ENCODE measurements around the gene COL4A1.

COL4A1 gene

GRCh38 chr13:110200276-110200870, 106.6 kb downstream of the COL4A1 start:
- no peak for DNase-seq (ENCODE audit: low read depth in 1 of 2, low spot score in 1 of 2)

- no peak for DNase-seq (ENCODE audit: low read depth in 1 of 2, low spot score in 1 of 2)
Measured at GRCh38 chr13:110199046-110199831, 107.7 kb downstream of the COL4A1 start.

GRCh38 chr13:110197471-110197870, 109.5 kb downstream of the COL4A1 start:
- no peak for DNase-seq (ENCODE audit: low read depth in 1 of 2, low spot score in 1 of 2)

DNA sequence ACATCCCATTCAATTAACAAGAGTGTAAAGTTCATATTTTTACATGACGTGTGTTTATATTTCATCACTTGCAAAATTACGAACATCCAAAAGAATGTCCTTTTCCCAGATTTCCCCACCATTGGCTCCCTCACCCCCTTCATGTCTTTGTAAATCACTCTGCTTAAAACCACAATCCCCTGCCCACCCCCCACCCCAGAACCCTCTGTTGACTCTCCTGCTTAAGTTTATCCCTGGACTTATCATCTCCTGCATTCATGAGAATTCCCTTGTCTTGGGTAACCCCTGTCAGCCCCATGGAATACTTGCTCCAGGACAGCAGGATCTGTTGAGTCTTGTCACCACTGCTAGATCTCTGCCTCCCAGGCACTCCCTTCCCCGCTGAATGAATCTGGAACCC, 109.9 kb downstream of the COL4A1 start:
- no peak for DNase-seq (ENCODE audit: low read depth in 1 of 2, low spot score in 1 of 2)

- no peak for DNase-seq (ENCODE audit: low read depth in 1 of 2, low spot score in 1 of 2)
Measured at GRCh38 chr13:110195547-110196485, 111.1 kb downstream of the COL4A1 start.

- DNase-seq (ENCODE audit: low read depth in 1 of 2, low spot score in 1 of 2): no peak
Measured at GRCh38 chr13:110194451-110194850, 112.5 kb downstream of the COL4A1 start.

DNA sequence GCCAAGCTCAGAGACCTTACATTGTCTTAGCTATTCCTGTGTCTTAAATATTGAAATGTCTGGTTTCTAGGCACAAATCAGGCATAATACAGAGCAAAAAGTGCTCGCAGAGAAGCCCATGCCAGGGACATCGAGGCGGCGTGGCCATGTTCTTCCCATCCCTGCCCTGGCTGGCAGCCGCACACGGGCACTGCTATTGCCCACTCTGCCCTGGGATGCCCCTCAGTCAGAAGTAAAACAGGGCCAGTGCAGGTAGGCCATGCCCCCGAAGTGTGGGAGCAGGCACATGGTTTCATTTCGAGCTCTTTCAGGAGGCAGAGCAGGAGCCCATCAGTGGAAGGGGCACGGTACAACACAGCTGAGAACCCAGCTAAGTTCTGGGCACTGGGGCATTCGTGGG, 113.5 kb downstream of the COL4A1 start:
- no peak for DNase-seq (ENCODE audit: low read depth in 1 of 2, low spot score in 1 of 2)

DNA sequence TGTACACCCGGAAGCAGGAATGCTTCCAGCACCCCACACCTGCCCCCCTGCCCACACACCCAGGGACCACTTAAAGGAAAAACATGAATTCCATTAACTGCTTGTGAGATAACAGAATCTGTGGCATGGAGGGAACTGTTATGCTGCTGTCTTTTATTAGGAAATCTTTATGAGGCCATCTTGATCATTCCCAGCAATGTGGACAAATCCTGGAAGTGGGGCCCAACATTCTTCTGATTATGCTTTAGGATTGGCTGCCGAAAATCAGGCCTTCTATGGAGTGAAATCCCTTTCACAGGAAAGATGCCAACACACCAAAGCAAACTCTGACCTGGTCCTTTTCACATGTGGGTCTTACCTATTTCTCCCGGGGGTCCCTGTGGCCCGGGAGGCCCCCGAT, 114.5 kb downstream of the COL4A1 start:
- DNase-seq (ENCODE audit: low read depth in 1 of 2, low spot score in 1 of 2): no peak

DNA sequence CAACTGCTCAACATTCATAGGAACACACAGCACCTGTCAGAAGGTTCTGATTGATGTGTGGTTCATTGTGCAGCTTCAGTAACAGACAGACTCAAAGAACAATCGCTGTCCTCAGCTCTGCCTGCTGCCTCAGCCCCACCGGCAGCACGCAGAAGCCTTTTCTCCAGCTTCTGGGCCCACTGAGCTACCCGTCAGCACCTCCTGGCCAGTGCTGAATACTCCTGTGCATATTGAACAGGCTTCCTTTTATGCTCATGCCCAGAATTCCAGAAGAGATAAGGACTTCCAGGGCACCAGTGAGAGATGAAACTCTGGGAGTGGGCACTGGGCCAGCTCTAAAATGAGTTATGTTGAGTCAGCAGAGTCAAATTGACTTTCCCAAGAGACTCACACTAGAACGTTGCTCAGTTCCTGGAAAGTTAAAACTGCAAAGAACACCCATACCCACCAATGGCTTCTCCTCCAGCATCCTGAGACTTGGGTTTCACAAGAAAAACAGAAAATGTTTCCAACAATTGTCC, 119.3 kb downstream of the COL4A1 start:
- no peak for DNase-seq (ENCODE audit: low read depth in 1 of 2, low spot score in 1 of 2)

- DNase-seq (ENCODE audit: low read depth in 1 of 2, low spot score in 1 of 2): no peak
Measured at GRCh38 chr13:110186231-110186855, 120.6 kb downstream of the COL4A1 start.

- no peak for DNase-seq (ENCODE audit: low read depth in 1 of 2, low spot score in 1 of 2)
Measured at GRCh38 chr13:110185696-110186095, 121.3 kb downstream of the COL4A1 start.

DNA sequence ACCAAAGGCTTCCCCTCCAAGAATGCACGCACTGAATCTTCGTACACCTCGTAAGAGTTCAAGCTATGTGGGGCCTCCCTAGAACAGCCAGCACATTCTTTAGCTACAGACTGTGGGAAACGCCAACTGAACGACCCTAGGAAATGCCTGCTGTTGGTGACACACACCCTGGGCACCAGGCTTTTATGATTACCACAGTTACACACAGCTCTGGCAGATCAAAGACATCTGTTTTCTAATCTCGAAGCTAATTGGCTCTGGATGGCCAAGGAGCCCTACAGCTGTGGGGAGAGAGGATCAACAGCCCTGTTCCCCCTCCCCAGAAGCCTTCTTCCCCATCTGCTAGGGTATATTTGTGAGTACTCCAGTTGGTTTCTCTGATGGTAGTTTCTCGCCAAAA, 123.0 kb downstream of the COL4A1 start:
- no peak for DNase-seq (ENCODE audit: low read depth in 1 of 2, low spot score in 1 of 2)

GRCh38 chr13:110182461-110182860, 124.5 kb downstream of the COL4A1 start:
- no peak for DNase-seq (ENCODE audit: low read depth in 1 of 2, low spot score in 1 of 2)

GRCh38 chr13:110182003-110182402, 125.0 kb downstream of the COL4A1 start:
- no peak for DNase-seq (ENCODE audit: low read depth in 1 of 2, low spot score in 1 of 2)

DNA sequence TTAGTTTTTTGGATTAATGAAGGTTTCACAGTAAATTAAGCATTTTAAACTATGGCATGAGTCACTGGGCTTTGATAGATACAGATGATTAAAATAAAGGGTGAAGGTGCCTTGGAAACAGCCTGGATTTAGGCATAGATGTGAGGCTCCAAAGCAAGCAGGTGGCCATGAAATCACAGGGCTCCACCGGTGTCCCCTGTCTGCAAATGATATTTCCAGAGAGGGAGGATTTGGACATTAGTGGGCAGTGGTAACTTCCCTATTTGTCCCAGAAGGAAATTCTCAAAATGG, 127.2 kb downstream of the COL4A1 start:
- no peak for DNase-seq (ENCODE audit: low read depth in 1 of 2, low spot score in 1 of 2)

DNA sequence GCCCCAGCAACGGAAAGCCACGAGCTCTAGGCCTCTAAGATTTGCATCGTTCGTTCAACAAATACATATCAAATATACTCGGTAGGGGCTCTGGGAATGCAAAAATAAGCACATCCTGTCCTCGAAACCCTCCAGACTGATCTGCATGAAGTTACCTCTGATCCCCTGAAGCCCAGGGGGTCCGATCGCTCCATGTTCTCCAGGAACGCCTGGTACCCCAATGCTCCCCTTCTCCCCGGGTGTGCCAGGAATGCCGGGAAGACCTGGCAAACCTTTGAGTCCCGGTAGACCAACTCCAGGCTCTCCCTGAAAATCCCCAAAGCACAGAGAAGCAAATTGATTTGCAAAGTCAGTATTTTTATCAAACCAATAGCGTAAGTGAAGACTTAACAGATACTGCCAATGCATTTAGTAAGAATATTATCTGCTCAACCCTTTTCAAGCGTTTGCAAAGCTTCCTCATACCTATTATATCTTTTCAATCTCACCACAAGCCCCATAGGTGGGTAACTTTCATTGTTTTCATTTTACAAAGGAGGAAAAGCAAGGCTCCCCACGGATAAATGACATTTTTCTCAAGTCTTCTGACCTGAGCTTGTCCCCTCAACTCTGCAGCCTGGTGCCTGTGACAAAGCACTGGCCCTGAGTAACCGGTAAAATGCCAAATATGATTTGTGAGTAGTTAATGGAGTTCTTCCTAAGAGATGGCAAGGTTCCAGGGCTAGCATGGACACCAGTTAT, 127.7 kb downstream of the COL4A1 start:
- DNase-seq (ENCODE audit: low read depth in 1 of 2, low spot score in 1 of 2): no peak

DNA sequence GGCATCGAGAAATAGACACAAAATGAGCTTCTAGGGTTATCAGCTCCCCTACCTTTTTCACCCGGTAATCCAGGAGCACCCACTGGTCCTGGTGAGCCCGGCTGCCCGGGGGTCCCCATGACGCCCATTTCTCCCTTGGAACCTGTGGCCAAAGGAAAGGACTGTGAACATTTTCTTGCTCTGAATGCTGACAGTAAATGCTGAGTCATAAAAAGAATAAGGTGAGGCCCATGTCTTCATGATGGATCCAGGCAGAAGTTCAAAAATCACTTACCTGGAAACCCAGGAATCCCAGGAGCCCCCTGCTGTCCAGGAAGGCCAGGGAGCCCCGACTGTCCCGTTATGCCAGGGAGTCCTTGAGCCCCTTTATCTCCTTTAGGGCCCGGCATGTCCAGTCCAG, 129.2 kb downstream of the COL4A1 start:
- no peak for DNase-seq (ENCODE audit: low read depth in 1 of 2, low spot score in 1 of 2)

- DNase-seq (ENCODE audit: low read depth in 1 of 2, low spot score in 1 of 2): no peak
Measured at GRCh38 chr13:110176431-110176830, 130.5 kb downstream of the COL4A1 start.

- no peak for DNase-seq (ENCODE audit: low read depth in 1 of 2, low spot score in 1 of 2)
Measured at GRCh38 chr13:110173247-110173818, 133.6 kb downstream of the COL4A1 start.

DNA sequence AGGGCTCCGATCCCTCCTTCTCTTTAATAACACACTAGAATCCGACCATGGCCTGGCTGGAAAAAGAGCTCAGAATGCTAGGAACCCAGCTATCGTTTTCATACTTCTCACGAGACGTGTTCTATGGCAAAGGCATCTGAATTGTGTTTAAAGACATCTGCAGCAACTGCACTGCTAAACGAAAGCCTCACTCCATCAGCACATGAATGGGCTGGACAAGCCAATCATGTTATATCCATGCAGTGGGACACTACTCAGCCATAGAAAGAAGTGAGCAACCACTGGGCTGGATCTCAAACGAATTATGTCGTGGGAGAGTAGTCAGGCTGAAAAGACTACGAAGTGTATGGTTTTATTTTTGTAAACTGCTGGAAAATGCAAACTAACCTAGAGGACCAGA, 136.1 kb downstream of the COL4A1 start:
- DNase-seq (ENCODE audit: low read depth in 1 of 2, low spot score in 1 of 2): no peak
